H9 (cell line): ENCODE results near the gene ANAPC1. TPM values are rescaled to one million over a fixed set of nuclear protein-coding genes. Genes with fewer than 3 reads are reported as not detected.
"Not testable (repeated sequence)": the region's sequence is repeated elsewhere in the genome, so short reads cannot be mapped to it uniquely, and the experiment has no call there.

ENCODE experiments used
- DNase-seq: peaks from one replicate; pipeline ENCODE4 v3.0.0-alpha.2; 2017
- H2AFZ ChIP-seq: one replicate; pipeline ENCODE4 v1.6.1; 2013; ENCODE audit warnings: mild to moderate bottlenecking, low read length, control low read depth, moderate library complexity
- H2AK5ac ChIP-seq: 2 replicates; pipeline ENCODE4 v1.6.1; 2013; ENCODE audit warnings: low read length, control low read depth, mixed read lengths; ENCODE audit not compliant: insufficient read length
- H2BK120ac ChIP-seq: one replicate; pipeline ENCODE4 v1.6.1; 2013; ENCODE audit warnings: low read depth, mild to moderate bottlenecking, low read length, control low read depth, inconsistent platforms; ENCODE audit not compliant: poor library complexity, severe bottlenecking
- H2BK12ac ChIP-seq: 2 replicates; pipeline ENCODE4 v1.6.1; 2013; ENCODE audit warnings: low read length, control low read depth, mixed read lengths, low read depth; ENCODE audit not compliant: insufficient read length
- H2BK15ac ChIP-seq: 2 replicates; pipeline ENCODE4 v1.6.1; 2013; ENCODE audit warnings: low read depth, low read length, control low read depth
- H2BK20ac ChIP-seq: one replicate; pipeline ENCODE4 v1.6.1; 2013; ENCODE audit warnings: low read depth, mild to moderate bottlenecking, low read length, control low read depth, inconsistent platforms; ENCODE audit not compliant: poor library complexity, severe bottlenecking
- H2BK5ac ChIP-seq: 2 replicates; pipeline ENCODE4 v1.6.1; 2013; ENCODE audit warnings: low read length, control low read depth, mixed read lengths; ENCODE audit not compliant: insufficient read length
- H3K14ac ChIP-seq: 2 replicates; pipeline ENCODE4 v1.6.1; 2013; ENCODE audit warnings: low read length, control low read depth; ENCODE audit not compliant: insufficient read depth
- H3K18ac ChIP-seq: 2 replicates; pipeline ENCODE4 v1.6.1; 2013; ENCODE audit warnings: low read depth, mild to moderate bottlenecking, mixed read lengths, low read length, control low read depth; ENCODE audit not compliant: insufficient read length
- H3K23ac ChIP-seq: 2 replicates; pipeline ENCODE4 v1.6.1; 2013; ENCODE audit warnings: low read length, control low read depth, mixed read lengths, low read depth; ENCODE audit not compliant: insufficient read length
- H3K23me2 ChIP-seq: 2 replicates; pipeline ENCODE4 v1.6.1; 2013; ENCODE audit warnings: low read depth, mild to moderate bottlenecking, mixed read lengths, low read length, control low read depth; ENCODE audit not compliant: insufficient read length, poor library complexity, severe bottlenecking
- H3K27ac ChIP-seq: 2 replicates; pipeline ENCODE4 v1.5.1; 2013; ENCODE audit warnings: low read length, control low read depth, mixed read lengths, low read depth; ENCODE audit not compliant: insufficient read length
- H3K27me3 ChIP-seq: 2 replicates; pipeline ENCODE4 v1.6.1; 2013; ENCODE audit warnings: low read length, control low read depth, inconsistent platforms; ENCODE audit not compliant: insufficient read depth
- H3K4ac ChIP-seq: 2 replicates; pipeline ENCODE4 v1.6.1; 2013; ENCODE audit warnings: low read depth, mild to moderate bottlenecking, control low read depth, inconsistent platforms, low read length, moderate library complexity
- H3K4me1 ChIP-seq: 2 replicates; pipeline ENCODE4 v1.6.1; 2013; ENCODE audit warnings: low read length, control low read depth, inconsistent platforms; ENCODE audit not compliant: insufficient read depth
- H3K4me2 ChIP-seq: 2 replicates; pipeline ENCODE4 v1.6.1; 2013; ENCODE audit warnings: low read length, control low read depth, mixed read lengths; ENCODE audit not compliant: insufficient read length, insufficient read depth
- H3K56ac ChIP-seq: 2 replicates; pipeline ENCODE4 v1.6.1; 2013; ENCODE audit warnings: low read depth, mild to moderate bottlenecking, mixed read lengths, low read length, control low read depth; ENCODE audit not compliant: insufficient read length
- H3K79me1 ChIP-seq: 2 replicates; pipeline ENCODE4 v1.6.1; 2013; ENCODE audit warnings: low read depth, mild to moderate bottlenecking, moderate library complexity, low read length, control low read depth, inconsistent platforms; ENCODE audit not compliant: insufficient read depth, poor library complexity, severe bottlenecking
- H3K79me2 ChIP-seq: 2 replicates; pipeline ENCODE4 v1.6.1; 2013; ENCODE audit warnings: low read length, control low read depth, inconsistent platforms; ENCODE audit not compliant: insufficient read depth
- H3K9ac ChIP-seq: 2 replicates; pipeline ENCODE4 v1.6.1; 2013; ENCODE audit warnings: low read length, control low read depth, mixed read lengths; ENCODE audit not compliant: insufficient read length; ENCODE audit errors: extremely low read depth
- H3K9me3 ChIP-seq: one replicate; pipeline ENCODE4 v1.6.1; 2013; ENCODE audit warnings: low read depth, low read length, inconsistent platforms; ENCODE audit not compliant: control insufficient read depth
- H3T11ph ChIP-seq: one replicate; pipeline ENCODE4 v1.6.1; 2013; ENCODE audit warnings: mild to moderate bottlenecking, low read length, control low read depth, inconsistent platforms
- H4K20me1 ChIP-seq: one replicate; pipeline ENCODE4 v1.6.1; 2013; ENCODE audit not compliant: control insufficient read depth, insufficient read length, insufficient read depth
- H4K5ac ChIP-seq: 2 replicates; pipeline ENCODE4 v1.6.1; 2013; ENCODE audit warnings: low read depth, mild to moderate bottlenecking, mixed read lengths, low read length, control low read depth; ENCODE audit not compliant: insufficient read length
- H4K8ac ChIP-seq: replicated peaks from 2 replicates; pipeline ENCODE4 v1.6.1; 2013; ENCODE audit warnings: low read length, control low read depth, mixed read lengths, low read depth; ENCODE audit not compliant: insufficient read length
- H4K91ac ChIP-seq: 2 replicates; pipeline ENCODE4 v1.6.1; 2013; ENCODE audit warnings: low read depth, mild to moderate bottlenecking, moderate library complexity, mixed read lengths, low read length, control low read depth; ENCODE audit not compliant: insufficient read length
- H3K27ac Mint-ChIP-seq, 3 experiments: 2 replicates in 2 of 3; 3 replicates in 1 of 3; pipeline ENCODE4 v1.8.0; 2020 to 2021; ENCODE audit warnings: mixed read lengths in 3 of 3, mild to moderate bottlenecking in 1 of 3, moderate library complexity in 1 of 3
- H3K27me3 Mint-ChIP-seq: 2 replicates; pipeline ENCODE4 v1.8.0; 2021; ENCODE audit warnings: low read depth, mild to moderate bottlenecking, moderate library complexity, mixed read lengths
- H3K36me3 Mint-ChIP-seq, 3 experiments: 2 replicates in 2 of 3; 3 replicates in 1 of 3; pipeline ENCODE4 v1.8.0; 2020 to 2021; ENCODE audit warnings: low read depth in 3 of 3, mixed read lengths in 3 of 3; ENCODE audit not compliant: insufficient read depth in 1 of 3
- H3K4me1 Mint-ChIP-seq, 2 experiments: 2 replicates each; pipeline ENCODE4 v1.8.0; 2020; ENCODE audit warnings: mixed read lengths in 2 of 2
- H3K4me3 Mint-ChIP-seq, 2 experiments: 2 replicates in 1 of 2; 3 replicates in 1 of 2; pipeline ENCODE4 v1.8.0; 2020 to 2021; ENCODE audit warnings: mild to moderate bottlenecking in 2 of 2, mixed read lengths in 2 of 2, moderate library complexity in 1 of 2
- H3K9me3 Mint-ChIP-seq, 2 experiments: 2 replicates in 1 of 2; 3 replicates in 1 of 2; pipeline ENCODE4 v1.8.0; 2020; ENCODE audit warnings: mild to moderate bottlenecking in 2 of 2, mixed read lengths in 2 of 2, moderate library complexity in 1 of 2
- WGBS: extraction: QIAGEN DNeasy Blood & Tissue Kit; methylation state at CpG from one replicate; pipeline ENCODE4 v1.1.7; 2013; ENCODE audit warnings: missing lambda C conversion rate, low lambda C conversion rate, mixed read lengths; ENCODE audit not compliant: insufficient read length; ENCODE audit errors: extremely low coverage; 5-methylcytosine and 5-hydroxymethylcytosine counted together
- total RNA-seq: library from RNA; stranded (reverse); gene quantifications from 2 replicates; pipeline ENCODE4 v1.2.1, GENCODE V29; 2021

The ANAPC1 gene
- total RNA-seq, 1 experiment from 2014 or later, result 79.1 TPM

DNA sequence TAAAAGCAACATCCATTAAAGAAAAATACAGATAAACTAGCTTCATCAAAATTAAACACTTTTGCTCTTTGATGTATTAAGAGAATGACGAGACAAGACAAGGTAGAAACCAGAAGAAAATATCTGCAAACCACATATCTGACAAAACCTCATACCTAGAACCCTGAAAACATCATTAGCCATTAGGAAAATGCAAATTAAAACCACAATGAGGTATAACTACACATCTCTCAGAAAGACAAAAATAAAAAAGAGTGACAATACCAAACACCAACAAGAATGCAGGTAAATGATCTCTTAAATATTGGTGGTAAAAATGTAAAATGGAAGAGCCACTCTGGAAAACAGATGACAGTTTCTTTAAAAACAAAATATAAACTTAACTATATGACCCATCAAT, 53.5 kb downstream of the ANAPC1 start:
- H2BK20ac ChIP-seq, H3K79me2 ChIP-seq, H2BK120ac ChIP-seq, H3K9me3 ChIP-seq, H3K27me3 Mint-ChIP-seq, H3K4ac ChIP-seq, DNase-seq, H3K14ac ChIP-seq, H2AK5ac ChIP-seq, H4K20me1 ChIP-seq, H3K27ac Mint-ChIP-seq, H3K9me3 Mint-ChIP-seq, H3K4me3 Mint-ChIP-seq, H3K27me3 ChIP-seq, H3K4me2 ChIP-seq, H3K4me1 ChIP-seq, H4K91ac ChIP-seq, H2AFZ ChIP-seq, H3T11ph ChIP-seq, H4K8ac ChIP-seq, H3K9ac ChIP-seq, H3K27ac ChIP-seq, H3K23ac ChIP-seq, H4K5ac ChIP-seq, H3K56ac ChIP-seq, H3K23me2 ChIP-seq, H2BK12ac ChIP-seq, H3K79me1 ChIP-seq, H2BK15ac ChIP-seq, H2BK5ac ChIP-seq, H3K4me1 Mint-ChIP-seq, H3K18ac ChIP-seq: not testable (repeated sequence)
- peaks cover 25 to 60% (median 58%) of the 10 kb centered on the region in 3 experiments; a peak in 6 of 7 replicates for H3K36me3 Mint-ChIP-seq
- WGBS, result no CpG with 5 or more reads among the region's 1 CpG

DNA sequence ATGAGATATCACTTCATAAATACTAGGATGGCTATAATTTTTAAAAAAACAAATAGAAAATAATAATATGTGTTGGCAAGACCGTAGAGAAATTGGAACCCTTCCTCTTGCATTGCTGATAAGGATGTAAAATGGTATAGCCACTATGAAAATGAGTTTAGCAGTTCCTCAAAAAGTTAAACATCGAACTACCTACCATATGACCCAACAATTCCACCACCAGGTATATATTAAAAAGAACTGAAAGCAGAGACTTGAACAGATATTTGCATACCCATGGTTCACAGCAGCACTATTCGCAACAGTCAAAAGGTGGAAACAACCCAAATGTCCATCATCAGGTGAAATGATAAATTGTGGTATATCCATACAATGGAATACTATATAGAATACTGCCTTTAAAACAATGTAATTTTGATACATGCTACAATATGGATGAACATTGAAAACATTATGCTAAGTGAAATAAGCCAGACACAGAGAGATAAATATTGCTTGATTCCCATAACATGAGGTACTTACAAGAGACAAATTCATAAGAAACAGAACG, 55.7 kb downstream of the ANAPC1 start:
- not testable (repeated sequence) for H3T11ph ChIP-seq, H3K27me3 Mint-ChIP-seq, H2BK120ac ChIP-seq, H2AK5ac ChIP-seq, H4K20me1 ChIP-seq, H4K5ac ChIP-seq, H3K23ac ChIP-seq, H3K79me1 ChIP-seq, H3K9ac ChIP-seq, H3K9me3 Mint-ChIP-seq, H4K91ac ChIP-seq, H2BK5ac ChIP-seq, H3K4me1 ChIP-seq, H3K23me2 ChIP-seq, H3K4ac ChIP-seq, H3K27ac Mint-ChIP-seq, H3K27ac ChIP-seq, H2BK12ac ChIP-seq, H3K18ac ChIP-seq, H3K9me3 ChIP-seq, H4K8ac ChIP-seq, H3K79me2 ChIP-seq, H3K14ac ChIP-seq, H3K56ac ChIP-seq, H3K27me3 ChIP-seq, H2AFZ ChIP-seq, H2BK20ac ChIP-seq, DNase-seq, H3K4me3 Mint-ChIP-seq, H3K4me2 ChIP-seq, H3K4me1 Mint-ChIP-seq, H2BK15ac ChIP-seq
- H3K36me3 Mint-ChIP-seq, result peaks cover 25 to 59% (median 56%) of the 10 kb centered on the region in 3 experiments; a peak in 6 of 7 replicates
- no CpG with 5 or more reads among the region's 4 CpGs for WGBS
